Stimulated activated CD4-positive, alpha-beta T cell treated with anti-CD3 and anti-CD28 coated beads, TNF-alpha, amount 100 ng/mL, for 4 hours (primary cell): ENCODE results near the gene C11orf68.
"Not testable (repeated sequence)": the region's sequence is repeated elsewhere in the genome, so short reads cannot be mapped to it uniquely, and the experiment has no call there.

Experiments used
- DNase-seq, 3 experiments: peaks; one replicate each; pipeline ENCODE4 v3.0.0-alpha.2; 2020; ENCODE audit warnings: low read depth in 3 of 3

Gene C11orf68

DNA sequence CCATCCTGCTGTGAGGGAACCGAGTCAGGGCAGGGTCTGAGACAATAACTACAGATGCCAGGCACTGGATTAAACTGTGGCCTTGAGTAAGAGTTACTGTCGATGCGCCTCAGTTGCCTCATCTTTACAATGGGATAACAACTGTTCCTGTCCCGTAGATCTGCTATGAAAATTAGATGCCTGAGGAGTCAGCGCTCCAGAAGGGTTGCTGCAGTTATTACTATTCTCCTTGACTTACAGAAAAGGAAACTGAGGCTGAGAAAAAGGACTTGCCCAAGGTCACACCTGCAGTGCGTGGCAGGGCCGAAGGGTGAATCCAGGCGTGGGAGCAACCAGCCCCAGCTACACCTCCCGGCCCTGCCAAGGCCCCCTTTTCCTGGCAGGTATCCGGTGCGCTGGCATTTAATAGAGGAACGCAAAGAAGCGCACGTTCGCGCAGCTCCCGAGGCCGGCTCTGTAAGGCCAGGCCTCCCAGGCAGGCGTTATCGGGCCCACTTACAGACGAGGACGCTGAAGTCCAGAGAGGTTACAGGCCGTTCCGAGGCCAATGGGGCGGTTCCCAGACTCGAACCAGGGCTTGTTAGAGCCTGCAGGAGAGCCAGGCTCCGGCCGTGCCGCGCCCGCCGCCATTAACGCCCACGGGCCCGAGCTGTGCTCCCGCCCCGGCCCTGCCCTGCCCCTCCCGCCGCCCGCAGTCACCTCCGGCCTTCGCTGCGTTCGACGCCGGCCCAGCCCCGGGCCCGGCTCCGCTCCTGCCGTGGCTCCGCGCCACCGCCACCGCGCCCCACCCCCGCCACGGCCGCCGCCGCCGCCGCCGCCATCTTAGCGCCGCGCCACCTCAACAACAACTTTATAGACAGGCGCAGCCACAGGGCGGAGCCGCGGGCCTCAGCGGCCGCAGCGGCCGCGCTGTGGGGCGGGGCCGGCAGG lies at the start of gene C11orf68:
Gene C11orf68, minus strand, starts transcription at position 852 of the 930 bp plus-strand sequence. Its CDS starts 31 bp downstream, at position 821.
- DNase-seq = no peak

DNA sequence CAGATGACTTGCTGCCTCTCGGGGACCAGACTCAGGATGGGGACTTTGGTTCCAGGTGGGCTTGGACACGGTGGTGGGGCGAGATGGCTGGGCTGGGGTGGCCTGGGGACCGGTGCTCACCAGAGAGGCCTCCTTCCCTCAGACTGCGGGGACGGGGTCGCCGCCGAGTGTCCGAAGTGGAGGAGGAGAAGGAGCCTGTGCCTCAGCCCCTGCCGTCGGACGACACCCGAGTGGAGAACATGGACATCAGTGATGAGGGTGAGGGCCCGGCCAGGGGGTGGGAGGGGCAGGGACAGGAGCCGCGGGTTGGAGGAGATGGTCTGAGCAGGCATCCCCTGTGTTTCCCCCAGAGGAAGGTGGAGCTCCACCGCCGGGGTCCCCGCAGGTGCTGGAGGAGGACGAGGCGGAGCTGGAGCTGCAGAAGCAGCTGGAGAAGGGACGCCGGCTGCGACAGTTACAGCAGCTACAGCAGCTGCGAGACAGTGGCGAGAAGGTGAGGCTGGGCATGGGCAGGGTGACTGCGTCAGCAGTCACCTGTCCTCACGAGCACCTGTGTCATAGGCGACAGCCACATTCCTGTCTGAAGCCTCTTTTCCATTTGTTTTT lies 48.6 kb upstream of the C11orf68 start:
- no peak for DNase-seq

DNA sequence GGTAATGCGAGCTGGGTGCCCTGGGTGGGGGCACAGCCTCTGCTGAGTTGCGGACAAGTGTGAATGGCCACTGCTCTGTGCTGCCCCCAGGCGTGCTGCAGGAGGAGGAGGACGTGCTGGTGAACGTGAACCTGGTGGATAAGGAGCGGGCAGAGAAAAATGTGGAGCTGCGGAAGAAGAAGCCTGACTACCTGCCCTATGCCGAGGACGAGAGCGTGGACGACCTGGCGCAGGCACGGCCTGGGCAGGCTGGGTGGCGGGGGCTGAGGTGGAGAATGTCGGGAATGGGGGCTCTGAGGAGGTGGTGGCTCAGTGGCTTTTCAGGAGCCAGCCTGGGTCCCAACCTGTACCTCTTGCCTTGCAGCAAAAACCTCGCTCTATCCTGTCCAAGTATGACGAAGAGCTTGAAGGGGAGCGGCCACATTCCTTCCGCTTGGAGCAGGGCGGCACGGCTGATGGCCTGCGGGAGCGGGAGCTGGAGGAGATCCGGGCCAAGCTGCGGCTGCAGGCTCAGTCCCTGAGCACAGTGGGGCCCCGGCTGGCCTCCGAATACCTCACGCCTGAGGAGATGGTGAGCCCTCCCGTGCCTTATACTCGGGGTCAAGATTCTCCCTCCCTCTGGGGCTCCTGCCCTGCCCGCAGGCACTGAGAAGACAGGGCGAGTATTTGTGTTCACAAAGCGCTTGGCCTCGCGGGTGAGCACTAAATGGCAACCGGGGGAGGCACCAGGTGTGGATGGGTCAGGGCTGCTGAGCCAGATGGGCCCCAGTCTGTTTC lies 47.3 kb upstream of the C11orf68 start:
- no peak for DNase-seq

DNA sequence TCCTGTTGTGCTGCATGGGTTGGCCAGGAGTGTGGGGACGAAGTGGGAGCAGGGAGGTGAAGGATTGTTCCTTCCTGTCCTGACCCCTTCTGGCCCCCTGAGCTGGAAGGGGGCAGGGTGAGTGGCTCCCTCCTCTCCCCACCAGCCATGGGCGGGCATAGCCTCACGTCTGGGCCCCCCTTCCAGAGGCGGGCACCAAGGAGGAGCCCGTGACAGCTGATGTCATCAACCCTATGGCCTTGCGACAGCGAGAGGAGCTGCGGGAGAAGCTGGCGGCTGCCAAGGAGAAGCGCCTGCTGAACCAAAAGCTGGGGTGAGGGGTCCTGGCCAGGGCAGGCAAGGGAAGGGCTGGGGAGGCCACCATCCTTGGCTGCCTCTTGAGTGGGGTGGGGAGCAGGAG lies 46.0 kb upstream of the C11orf68 start:
- DNase-seq = no peak

DNA sequence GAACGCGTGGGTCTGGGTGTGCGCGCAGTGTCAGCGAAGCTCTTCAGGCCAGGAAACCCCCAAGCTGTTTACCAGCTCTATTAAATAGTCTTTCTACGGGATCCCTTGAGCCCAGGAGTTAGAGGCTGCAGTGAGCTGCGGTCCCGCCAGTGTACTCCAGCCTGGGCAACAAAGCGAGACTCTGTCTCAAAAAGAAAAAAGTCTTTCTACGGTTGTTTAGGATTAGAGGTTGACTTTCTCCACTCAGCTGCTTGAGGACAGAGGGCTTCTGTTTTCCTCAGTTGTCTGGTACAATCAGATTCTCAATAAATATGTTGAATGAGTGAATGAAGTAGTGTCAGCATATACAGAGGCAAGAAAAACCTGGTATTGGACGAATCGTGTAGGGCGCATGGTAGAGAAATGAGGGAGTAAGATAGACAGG lies 43.3 kb upstream of the C11orf68 start:
- no peak for DNase-seq

DNA sequence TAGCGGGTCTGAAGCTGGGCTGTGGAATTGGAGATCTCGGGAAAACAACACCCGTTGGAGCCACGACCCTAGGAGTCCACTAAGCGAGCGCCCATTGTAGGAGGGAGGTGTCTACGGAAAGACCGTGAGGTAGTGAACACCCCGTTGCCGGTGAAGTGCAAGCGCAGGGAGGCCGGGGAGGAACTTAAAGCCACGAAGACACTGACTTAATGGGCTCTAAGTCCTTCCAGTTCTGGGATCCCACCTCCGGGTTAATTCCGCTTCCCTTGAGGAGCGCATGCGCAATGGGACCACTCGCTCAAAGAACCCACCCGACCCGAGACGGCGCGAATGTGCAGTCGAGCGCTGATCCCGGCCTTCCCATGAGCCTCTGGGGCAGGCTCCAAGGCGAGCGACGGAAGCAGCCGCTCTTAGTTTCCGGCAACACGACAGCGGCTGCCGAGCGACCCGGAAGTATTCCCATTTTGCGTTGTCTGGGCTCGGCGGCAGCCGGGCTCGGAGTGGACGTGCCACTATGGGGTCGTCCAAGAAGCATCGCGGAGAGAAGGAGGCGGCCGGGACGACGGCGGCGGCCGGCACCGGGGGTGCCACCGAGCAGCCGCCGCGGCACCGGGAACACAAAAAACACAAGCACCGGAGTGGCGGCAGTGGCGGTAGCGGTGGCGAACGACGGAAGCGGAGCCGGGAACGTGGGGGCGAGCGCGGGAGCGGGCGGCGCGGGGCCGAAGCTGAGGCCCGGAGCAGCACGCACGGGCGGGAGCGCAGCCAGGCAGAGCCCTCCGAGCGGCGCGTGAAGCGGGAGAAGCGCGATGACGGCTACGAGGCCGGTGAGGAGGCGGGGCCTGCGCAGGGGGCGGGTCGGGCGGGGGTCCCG lies 42.6 kb upstream of the C11orf68 start, which contains the start of gene SART1:
Gene SART1, plus strand, starts transcription at position 468 of the 874 bp plus-strand sequence. Its CDS starts 47 bp downstream, at position 515.
- peak; percentile 86 to 92 (median 90) for DNase-seq

DNA sequence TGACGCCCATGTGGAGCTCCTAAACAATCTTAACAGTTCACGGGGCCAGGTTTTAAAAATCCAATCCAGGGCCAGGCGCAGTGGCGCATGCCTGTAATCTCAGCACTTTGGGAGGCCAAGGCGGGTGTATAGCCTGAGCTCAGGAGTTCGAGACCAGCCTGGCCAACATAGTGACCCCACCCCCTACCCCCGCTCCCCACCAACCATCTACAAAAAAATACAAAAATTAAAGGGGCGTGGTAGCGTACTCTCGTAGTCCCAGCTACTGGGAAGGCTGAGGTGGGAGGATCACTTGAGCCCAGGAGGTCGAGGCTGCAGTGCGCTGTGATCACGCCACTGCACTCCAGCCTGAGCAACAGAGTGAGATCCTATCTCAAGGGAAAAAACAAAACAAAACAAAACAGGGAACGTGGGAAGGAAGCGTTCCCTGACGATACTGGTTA lies 42.0 kb upstream of the C11orf68 start:
- DNase-seq = no peak

DNA sequence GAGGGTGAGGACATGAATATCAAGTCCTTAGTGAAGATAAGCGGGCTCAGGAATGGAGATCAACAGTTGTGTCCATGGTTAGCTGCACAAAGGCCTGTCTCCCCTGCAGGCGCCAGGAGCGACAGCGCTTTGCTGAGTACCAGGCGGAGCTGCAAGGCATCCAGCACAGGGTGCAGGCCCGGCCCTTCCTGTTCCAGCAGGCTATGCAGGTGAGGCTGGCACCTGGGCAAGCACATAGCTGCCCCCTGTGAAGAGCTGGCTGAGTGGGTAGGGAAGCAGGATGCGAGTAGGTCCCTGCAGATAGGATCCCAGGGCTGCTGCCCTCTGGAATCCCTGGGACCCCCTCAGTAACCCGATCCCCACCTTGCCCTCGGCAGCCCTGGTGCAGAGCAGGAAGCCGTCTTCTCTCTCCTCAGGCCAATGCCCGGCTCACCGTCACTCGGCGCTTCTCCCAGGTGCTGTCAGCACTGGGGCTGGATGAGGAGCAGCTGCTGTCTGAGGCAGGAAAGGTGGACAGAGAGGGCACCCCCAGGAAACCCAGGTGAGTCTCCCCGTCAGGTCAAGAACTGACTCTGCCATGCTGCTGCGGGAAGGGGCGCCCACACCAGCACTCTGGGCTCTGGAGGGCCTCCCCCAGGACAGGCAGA lies 40.0 kb upstream of the C11orf68 start:
- no peak for DNase-seq

DNA sequence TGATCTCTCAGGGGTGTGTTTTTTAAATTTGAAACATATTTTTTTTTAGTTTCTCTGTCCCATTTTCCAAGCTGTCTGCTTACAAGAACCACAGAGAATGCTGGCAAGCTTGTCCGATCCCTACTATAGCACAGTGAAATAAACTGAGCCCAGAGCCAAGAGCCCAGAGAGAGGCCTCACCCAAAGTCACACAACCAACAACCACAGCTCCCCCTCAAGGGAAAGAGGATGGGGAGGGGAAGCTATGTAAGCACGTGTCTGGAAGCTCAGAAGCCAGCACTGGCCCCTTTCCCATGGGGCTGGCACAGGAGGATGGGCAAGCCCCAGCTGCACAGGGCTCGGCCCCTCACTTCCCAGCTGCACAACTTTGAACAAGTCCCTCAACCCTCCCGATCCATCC lies 39.4 kb upstream of the C11orf68 start:
- no peak for DNase-seq

DNA sequence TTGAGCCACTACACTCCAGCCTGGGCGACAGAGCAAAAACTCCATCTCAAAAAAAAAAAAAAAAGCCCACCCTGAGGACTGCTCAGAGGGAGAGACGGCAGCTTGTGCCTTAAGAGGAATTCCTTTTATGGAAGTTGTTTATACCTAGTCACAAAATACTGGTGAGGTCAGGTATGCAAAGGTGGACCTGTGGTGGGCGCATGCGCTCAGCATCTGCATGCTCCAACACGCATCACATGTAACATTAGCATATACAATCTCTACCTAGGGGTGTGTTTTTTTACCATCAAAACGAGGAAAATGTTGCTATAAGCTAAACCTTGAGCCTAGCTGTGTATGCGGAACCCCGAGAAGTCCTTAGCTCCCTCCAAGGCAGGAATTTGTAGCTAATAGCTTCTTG lies 35.9 kb upstream of the C11orf68 start:
- DNase-seq = no peak

DNA sequence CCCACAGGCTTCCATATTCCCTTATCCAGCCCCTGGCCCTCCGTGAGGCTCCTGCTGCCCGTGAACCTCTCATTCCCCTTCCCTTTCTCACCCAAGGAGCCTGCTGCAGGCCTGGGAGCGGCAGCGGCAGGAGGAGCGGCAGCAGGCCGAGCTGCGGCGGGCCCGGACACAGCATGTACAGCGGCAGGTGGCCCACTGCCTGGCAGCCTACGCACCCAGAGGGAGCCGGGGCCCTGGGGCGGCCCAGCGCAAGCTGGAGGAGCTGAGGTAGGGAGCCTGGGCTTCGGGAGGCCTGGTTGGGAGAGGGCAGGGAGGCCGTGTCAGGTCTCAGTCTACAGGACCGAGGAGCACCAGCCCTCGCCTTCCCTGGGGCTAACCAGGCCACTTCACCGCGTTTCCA lies 34.6 kb upstream of the C11orf68 start:
- DNase-seq = no peak

DNA sequence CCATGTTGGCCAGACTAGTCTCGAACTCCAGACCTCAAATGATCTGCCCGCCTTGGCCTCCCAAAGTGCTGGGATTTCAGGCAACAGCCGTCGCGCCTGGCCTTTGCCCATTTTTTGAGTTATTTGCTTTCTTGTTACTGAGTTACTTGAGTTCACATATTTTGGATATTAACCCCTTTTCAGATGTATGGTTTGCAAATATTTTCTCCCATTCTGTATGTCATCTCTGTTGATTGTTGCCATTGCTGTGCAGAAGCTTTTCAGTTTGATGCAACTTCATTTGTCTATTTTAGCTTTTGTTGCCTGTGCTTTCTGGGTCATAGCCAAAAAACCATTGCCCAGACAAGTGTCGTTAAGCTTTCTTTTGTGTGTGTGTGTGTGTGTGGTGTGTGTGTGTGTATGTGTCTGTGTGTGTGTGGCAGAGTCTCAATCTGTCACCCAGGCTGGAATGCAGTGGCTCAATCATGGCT lies 33.2 kb upstream of the C11orf68 start:
- DNase-seq = no peak

DNA sequence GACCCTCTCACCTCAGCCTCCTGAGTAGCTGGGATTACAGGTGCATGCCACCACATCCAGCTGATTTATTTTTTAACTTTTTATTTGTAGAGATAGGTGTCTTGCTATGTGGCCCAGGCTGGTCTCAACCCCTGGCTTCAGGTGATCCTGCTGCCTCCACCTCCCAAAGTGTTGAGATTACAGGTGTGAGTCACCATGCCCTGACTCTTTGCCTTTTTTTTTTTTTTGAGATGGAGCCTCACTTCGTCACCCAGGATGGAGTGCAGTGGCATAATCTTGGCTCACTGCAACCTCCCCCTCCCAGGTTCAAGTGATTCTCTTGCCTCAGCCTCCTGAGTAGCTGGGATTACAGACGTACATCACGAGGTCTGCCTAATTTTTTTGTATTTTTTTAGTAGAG lies 32.8 kb upstream of the C11orf68 start:
- DNase-seq = not testable (repeated sequence)

DNA sequence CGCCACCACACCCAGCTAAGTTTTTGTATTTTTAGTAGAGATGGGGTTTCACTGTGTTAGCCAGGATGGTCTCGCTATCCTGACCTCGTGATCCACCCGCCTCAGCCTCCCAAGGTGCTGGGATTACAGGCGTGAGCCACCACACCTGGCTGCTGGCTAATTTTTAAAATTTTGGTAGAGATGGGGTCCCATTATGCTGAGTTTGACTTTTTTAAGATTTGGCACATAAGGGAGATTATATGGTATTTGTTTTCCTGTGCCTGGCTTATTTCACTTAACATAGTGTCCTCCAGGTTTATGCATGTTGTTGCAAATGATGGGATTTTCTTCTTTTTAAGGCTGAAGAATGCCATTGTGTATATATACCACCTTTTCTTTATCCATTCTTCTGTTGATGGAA lies 31.8 kb upstream of the C11orf68 start:
- DNase-seq = not testable (repeated sequence)

DNA sequence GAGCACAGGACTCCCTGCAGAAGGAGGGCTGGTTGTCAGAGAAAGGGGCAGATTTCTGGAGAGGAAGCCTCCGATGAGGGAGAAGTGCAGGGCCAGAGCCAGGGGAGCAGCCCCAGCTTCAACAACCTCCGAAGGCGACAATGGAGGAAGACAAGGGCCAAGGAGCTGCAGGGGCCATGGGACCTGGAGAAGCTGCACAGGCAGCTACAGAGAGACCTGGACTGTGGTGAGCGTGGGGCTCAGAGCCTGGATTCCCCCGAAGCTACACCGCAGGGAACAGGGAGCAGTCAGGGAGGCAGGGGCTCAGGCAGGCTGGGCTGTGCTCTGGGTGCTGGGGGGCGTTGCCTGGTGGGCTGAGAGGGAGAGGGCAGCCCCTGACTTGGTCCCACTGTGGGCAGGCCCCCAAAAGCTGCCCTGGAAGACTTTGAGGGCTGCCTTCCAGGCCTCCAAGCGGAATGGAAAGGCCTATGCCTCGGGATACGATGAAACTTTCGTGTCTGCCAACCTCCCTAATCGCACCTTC lies 28.8 kb upstream of the C11orf68 start:
- no peak for DNase-seq

DNA sequence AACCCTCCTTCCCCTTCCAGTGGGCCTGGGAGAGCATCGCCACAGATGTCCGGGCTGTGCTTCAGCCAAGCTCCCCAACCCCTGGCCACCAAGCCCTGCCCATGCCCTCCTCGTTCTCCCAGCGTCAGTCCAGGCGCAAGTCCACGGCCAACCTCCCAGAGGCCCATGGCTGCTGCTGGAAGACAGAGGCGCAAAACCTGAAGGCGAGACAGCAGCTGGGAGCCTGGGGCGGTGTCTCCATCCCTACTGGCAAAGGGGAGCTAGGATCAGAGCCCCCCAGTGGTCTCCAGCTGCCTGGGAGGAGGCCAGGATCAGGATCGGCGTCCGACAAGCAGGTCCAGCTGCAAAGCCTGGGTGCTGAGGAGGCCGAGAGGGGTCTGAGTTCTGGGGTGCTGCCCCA lies 28.3 kb upstream of the C11orf68 start:
- no peak for DNase-seq

DNA sequence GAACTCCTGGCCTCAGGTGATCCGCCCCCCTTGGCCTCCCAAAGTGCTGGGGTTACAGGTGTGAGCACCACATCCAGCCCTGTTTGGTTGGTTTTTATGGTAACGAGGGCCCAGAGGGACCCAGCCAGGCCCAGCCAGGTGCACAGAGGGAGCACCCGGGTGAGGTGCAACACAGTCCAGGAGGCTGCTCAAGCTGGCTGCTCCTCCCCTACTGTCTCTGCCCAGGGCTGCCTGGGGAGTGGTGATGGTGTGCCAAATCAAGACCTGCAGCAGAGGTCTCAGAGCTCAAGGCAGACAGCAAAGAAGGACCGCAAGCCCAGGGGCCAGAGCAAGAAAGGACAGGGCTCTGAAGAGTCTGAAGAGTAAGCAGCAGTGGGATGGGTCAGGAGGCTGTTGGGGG lies 27.8 kb upstream of the C11orf68 start:
- no peak for DNase-seq

DNA sequence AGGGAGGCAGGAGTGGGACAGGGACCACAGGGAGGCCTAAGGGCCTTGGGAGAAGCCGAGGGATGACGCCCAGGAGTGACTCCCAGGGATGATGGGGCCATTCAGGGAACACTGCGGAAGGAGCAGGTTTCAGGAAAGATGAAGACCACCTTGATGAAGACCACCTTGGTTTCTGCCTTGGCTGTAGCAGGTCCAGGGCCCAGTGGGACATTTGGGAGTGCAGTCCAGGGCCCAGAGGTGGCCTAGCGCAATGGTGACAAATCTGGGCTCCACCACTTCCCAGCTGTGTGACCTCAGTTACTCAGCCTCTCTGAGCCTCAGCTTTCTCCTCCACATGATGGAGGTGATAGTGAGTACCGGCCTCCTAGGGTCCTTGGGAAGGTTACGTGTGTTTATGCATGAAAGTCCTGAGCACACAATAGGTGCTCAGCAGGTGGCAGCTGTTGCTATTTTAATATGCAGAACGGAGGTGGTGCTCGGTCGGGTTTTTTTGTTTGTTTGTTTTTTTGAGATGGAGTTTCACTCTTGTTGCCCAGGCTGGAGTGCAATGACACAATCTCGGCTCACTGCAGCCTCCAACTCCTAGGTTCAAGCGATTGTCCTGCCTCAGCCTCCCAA lies 27.2 kb upstream of the C11orf68 start:
- no peak for DNase-seq

DNA sequence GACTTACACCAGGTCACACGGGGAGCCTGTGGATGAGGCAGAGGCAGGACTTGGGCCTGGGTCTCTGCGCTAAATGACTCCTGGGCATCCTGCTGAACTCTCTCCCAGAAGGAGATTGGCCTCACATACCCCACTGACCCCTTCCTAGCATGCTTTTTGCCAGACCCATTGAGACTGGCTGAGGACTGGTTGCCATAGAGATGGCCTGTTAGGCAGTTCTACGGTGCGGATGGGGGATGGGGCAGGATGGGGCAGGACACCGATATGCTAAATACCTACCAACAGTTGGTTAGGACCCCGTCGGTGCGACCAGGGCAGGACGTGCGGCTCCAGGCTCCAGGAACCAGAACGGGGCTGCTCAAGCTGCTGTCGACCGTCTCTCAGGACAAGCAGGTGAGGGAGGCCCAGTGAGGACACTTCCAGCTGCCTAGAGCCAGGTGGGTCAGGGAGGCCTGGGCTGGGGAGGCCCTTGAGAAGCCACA lies 26.6 kb upstream of the C11orf68 start, which contains the start of gene TSGA10IP:
Gene TSGA10IP, plus strand, starts transcription at position 51 of the 482 bp plus-strand sequence. Its CDS starts 196 bp downstream, at position 247.
- no peak for DNase-seq
